Measurements from ENCODE around the gene TRIM8.

DNA sequence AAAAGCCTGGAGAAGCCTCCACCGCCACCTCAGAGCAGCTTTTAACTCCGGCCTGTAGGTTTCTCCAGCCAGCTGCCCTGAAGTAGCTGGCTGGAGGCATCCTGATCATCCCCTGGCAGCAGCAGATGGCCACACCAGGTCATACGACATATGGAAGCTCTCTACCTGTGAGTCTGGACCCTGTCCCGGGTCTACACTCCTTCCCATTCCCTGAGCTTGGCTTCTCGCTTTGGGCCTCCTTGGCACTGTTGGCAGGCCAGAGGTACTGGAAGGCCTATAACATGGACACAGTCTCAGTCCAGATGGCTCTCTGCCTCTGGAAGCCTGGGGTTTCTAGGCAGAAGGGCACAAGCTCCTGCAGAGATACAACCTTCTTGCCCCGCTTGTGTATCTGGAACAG is 43.5 kb upstream of the TRIM8 start:
- TF ChIP-seq CTCF (conservative IDR thresholded peaks at IDR 0.05) (no peak), EZH2 (IDR thresholded peaks at IDR 0.05; ENCODE audit: low read depth) (no peak)
